H1 (cell line): ENCODE results near the gene BCAS4. TPM values are rescaled to one million over a fixed set of nuclear protein-coding genes. Genes with fewer than 3 reads are reported as not detected.

Experiments used
- EZH2 ChIP-seq: fragments of 200-600 bp; sonication (generic); IDR thresholded peaks from 2 replicates; pipeline ENCODE4 v1.7.1; 2012; ENCODE audit warnings: low read depth, mild to moderate bottlenecking, moderate library complexity, low read length, inconsistent platforms; ENCODE audit not compliant: severe bottlenecking
- HDAC6 ChIP-seq: IDR thresholded peaks from one replicate; pipeline ENCODE4 v1.7.1; 2012; ENCODE audit warnings: low read depth, mild to moderate bottlenecking, inconsistent platforms, low read length, moderate library complexity
- SUZ12 ChIP-seq: fragments of 200-600 bp; sonication (generic); IDR thresholded peaks from 2 replicates; pipeline ENCODE4 v1.6.1; 2012; ENCODE audit warnings: mild to moderate bottlenecking, inconsistent platforms, low read length, moderate library complexity, mixed read lengths
- polyA plus RNA-seq, 7 experiments: library from polyadenylated mRNA; depleted of rRNA in 3 of 7; stranded (reverse) in 5 of 7; unstranded in 2 of 7; fragments of >200 nt in 5 of 7; fragments of 200-250 nt in 2 of 7; gene quantifications; 1 replicate in 5 of 7; 2 replicates in 1 of 7; 4 replicates in 1 of 7; pipeline versions ENCODE4 v1.2.1 to v1.2.3, GENCODE V29; 2011 to 2013; ENCODE audit warnings: missing spikeins in 2 of 7, mixed read lengths in 2 of 7
- total RNA-seq: library from RNA; stranded (reverse); fragmentation: NEBNext Ultra II Directional; extraction: Animal tissue kit (Norgen Biotek cat#: 25700); gene quantifications from 2 replicates; pipeline ENCODE4 v1.2.1, GENCODE V29; 2021
- TF ChIP-seq, protein P1 (sequence below): fragments of 300-600 bp; sonication (generic); IDR thresholded peaks from 2 replicates; pipeline ENCODE4 v1.7.1; 2012; ENCODE audit warnings: low read length, moderate library complexity, mild to moderate bottlenecking, inconsistent platforms; ENCODE audit not compliant: insufficient replicate concordance

The BCAS4 gene
- total and polyA plus RNA-seq, 2 of the 8 experiments (the other 6 are each of a cell fraction or from before 2014, with no cell fraction given): 21.2 to 23.6 TPM

DNA sequence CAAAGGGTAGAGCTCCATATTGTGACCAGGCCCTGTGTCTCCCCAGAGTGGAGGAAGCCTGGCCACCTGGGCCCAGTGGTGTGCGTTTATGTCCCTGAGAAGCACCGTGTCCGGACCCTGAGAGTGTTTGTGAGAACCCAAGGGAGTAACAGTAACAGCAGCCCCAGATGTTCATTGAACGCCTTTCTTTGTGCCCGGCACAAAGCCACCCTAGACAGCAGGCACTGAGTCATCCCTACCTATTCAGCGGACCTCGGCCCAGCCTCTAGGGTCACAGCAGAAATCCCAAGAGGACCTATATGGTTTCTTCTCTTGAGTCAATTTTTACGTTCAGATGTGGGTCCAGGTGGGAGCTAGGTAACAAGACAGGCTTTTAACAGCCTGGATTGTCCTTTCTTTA is 24.5 kb downstream of the BCAS4 start (continued):
- TF ChIP-seq EZH2: no peak
- TF ChIP-seq SUZ12: no peak
- TF ChIP-seq HDAC6: no peak
- TF ChIP-seq, protein P1, sequence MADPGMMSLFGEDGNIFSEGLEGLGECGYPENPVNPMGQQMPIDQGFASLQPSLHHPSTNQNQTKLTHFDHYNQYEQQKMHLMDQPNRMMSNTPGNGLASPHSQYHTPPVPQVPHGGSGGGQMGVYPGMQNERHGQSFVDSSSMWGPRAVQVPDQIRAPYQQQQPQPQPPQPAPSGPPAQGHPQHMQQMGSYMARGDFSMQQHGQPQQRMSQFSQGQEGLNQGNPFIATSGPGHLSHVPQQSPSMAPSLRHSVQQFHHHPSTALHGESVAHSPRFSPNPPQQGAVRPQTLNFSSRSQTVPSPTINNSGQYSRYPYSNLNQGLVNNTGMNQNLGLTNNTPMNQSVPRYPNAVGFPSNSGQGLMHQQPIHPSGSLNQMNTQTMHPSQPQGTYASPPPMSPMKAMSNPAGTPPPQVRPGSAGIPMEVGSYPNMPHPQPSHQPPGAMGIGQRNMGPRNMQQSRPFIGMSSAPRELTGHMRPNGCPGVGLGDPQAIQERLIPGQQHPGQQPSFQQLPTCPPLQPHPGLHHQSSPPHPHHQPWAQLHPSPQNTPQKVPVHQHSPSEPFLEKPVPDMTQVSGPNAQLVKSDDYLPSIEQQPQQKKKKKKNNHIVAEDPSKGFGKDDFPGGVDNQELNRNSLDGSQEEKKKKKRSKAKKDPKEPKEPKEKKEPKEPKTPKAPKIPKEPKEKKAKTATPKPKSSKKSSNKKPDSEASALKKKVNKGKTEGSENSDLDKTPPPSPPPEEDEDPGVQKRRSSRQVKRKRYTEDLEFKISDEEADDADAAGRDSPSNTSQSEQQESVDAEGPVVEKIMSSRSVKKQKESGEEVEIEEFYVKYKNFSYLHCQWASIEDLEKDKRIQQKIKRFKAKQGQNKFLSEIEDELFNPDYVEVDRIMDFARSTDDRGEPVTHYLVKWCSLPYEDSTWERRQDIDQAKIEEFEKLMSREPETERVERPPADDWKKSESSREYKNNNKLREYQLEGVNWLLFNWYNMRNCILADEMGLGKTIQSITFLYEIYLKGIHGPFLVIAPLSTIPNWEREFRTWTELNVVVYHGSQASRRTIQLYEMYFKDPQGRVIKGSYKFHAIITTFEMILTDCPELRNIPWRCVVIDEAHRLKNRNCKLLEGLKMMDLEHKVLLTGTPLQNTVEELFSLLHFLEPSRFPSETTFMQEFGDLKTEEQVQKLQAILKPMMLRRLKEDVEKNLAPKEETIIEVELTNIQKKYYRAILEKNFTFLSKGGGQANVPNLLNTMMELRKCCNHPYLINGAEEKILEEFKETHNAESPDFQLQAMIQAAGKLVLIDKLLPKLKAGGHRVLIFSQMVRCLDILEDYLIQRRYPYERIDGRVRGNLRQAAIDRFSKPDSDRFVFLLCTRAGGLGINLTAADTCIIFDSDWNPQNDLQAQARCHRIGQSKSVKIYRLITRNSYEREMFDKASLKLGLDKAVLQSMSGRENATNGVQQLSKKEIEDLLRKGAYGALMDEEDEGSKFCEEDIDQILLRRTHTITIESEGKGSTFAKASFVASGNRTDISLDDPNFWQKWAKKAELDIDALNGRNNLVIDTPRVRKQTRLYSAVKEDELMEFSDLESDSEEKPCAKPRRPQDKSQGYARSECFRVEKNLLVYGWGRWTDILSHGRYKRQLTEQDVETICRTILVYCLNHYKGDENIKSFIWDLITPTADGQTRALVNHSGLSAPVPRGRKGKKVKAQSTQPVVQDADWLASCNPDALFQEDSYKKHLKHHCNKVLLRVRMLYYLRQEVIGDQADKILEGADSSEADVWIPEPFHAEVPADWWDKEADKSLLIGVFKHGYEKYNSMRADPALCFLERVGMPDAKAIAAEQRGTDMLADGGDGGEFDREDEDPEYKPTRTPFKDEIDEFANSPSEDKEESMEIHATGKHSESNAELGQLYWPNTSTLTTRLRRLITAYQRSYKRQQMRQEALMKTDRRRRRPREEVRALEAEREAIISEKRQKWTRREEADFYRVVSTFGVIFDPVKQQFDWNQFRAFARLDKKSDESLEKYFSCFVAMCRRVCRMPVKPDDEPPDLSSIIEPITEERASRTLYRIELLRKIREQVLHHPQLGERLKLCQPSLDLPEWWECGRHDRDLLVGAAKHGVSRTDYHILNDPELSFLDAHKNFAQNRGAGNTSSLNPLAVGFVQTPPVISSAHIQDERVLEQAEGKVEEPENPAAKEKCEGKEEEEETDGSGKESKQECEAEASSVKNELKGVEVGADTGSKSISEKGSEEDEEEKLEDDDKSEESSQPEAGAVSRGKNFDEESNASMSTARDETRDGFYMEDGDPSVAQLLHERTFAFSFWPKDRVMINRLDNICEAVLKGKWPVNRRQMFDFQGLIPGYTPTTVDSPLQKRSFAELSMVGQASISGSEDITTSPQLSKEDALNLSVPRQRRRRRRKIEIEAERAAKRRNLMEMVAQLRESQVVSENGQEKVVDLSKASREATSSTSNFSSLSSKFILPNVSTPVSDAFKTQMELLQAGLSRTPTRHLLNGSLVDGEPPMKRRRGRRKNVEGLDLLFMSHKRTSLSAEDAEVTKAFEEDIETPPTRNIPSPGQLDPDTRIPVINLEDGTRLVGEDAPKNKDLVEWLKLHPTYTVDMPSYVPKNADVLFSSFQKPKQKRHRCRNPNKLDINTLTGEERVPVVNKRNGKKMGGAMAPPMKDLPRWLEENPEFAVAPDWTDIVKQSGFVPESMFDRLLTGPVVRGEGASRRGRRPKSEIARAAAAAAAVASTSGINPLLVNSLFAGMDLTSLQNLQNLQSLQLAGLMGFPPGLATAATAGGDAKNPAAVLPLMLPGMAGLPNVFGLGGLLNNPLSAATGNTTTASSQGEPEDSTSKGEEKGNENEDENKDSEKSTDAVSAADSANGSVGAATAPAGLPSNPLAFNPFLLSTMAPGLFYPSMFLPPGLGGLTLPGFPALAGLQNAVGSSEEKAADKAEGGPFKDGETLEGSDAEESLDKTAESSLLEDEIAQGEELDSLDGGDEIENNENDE: no peak
